Fibroblast of lung (primary cell): ENCODE data around the gene PLVAP. TPM values are rescaled to one million over a fixed set of nuclear protein-coding genes. Genes with fewer than 3 reads are reported as not detected.

Experiments used
- polyA plus RNA-seq, 2 donors: library from polyadenylated mRNA; depleted of rRNA in 1 of 2; stranded (reverse) in 1 of 2; unstranded in 1 of 2; fragments of >200 nt; gene quantifications; 2 replicates each; pipeline ENCODE4 v1.2.1, GENCODE V29; 2011 to 2012; ENCODE audit warnings: missing spikeins in 1 of 2
- total RNA-seq: library from RNA; depleted of rRNA; stranded (reverse); fragments of >200 nt; gene quantifications from 2 replicates; pipeline ENCODE4 v1.2.1, GENCODE V29; 2014

Gene PLVAP
- total and polyA plus RNA-seq, 2 donors (not counting 1 experiment from before 2014, with no cell fraction given) = not detected

Other genes starting within 250 kb of the PLVAP start
- gene USE1, start 162.0 kb downstream of the PLVAP start, total RNA-seq = 23.8 and 26.5 TPM in 2 replicates
- 25.8 and 27.1 TPM in 2 replicates for gene USE1, start 162.0 kb downstream of the PLVAP start, polyA plus RNA-seq
- gene OCEL1, start 151.1 kb downstream of the PLVAP start, total RNA-seq = 2.6 and 4.6 TPM in 2 replicates
- 4.5 and 8.8 TPM in 2 replicates for gene OCEL1, start 151.1 kb downstream of the PLVAP start, polyA plus RNA-seq
- 37.0 and 42.4 TPM in 2 replicates for gene NR2F6, start 131.4 kb downstream of the PLVAP start, total RNA-seq
- 9.6 and 10.4 TPM in 2 replicates for gene NR2F6, start 131.4 kb downstream of the PLVAP start, polyA plus RNA-seq
- gene USHBP1, start 112.6 kb downstream of the PLVAP start, total RNA-seq = under 0.01 TPM in 1 of 2 replicates, not detected in the other
- gene USHBP1, start 112.6 kb downstream of the PLVAP start, polyA plus RNA-seq = not detected in 2 replicates
- gene BABAM1, start 109.9 kb downstream of the PLVAP start, total RNA-seq = 74.3 and 79.4 TPM in 2 replicates
- 68.8 and 81.2 TPM in 2 replicates for gene BABAM1, start 109.9 kb downstream of the PLVAP start, polyA plus RNA-seq
- gene ANKLE1, start 95.4 kb downstream of the PLVAP start, total RNA-seq = 0.17 and 0.26 TPM in 2 replicates
- 0.08 and 0.29 TPM in 2 replicates for gene ANKLE1, start 95.4 kb downstream of the PLVAP start, polyA plus RNA-seq
- 10.3 and 16.8 TPM in 2 replicates for gene ABHD8, start 73.9 kb downstream of the PLVAP start, total RNA-seq
- gene ABHD8, start 73.9 kb downstream of the PLVAP start, polyA plus RNA-seq = 3.9 and 4.8 TPM in 2 replicates
- 44.8 and 48.3 TPM in 2 replicates for gene MRPL34, start 71.5 kb downstream of the PLVAP start, total RNA-seq
- gene MRPL34, start 71.5 kb downstream of the PLVAP start, polyA plus RNA-seq = 27.5 and 38.8 TPM in 2 replicates
- 8.0 and 17.7 TPM in 2 replicates for gene DDA1, start 67.8 kb downstream of the PLVAP start, total RNA-seq
- gene DDA1, start 67.8 kb downstream of the PLVAP start, polyA plus RNA-seq = 42.6 and 63.9 TPM in 2 replicates
- gene ANO8, start 42.5 kb downstream of the PLVAP start, total RNA-seq = 5.9 TPM in 2 replicates
- gene ANO8, start 42.5 kb downstream of the PLVAP start, polyA plus RNA-seq = 1.1 and 1.8 TPM in 2 replicates
- 11.1 and 17.2 TPM in 2 replicates for gene GTPBP3, start 39.8 kb downstream of the PLVAP start, total RNA-seq
- 3.7 and 5.4 TPM in 2 replicates for gene GTPBP3, start 39.8 kb downstream of the PLVAP start, polyA plus RNA-seq
- gene CCDC194, start 16.9 kb upstream of the PLVAP start, total RNA-seq = not detected in 2 replicates
- not detected in 2 replicates for gene CCDC194, start 16.9 kb upstream of the PLVAP start, polyA plus RNA-seq
- gene BST2, start 28.3 kb upstream of the PLVAP start, total RNA-seq = 4.3 and 4.6 TPM in 2 replicates
- gene BST2, start 28.3 kb upstream of the PLVAP start, polyA plus RNA-seq = 2.4 and 5.6 TPM in 2 replicates
- 28.0 and 34.7 TPM in 2 replicates for gene MVB12A, start 42.7 kb upstream of the PLVAP start, total RNA-seq
- 24.8 and 26.3 TPM in 2 replicates for gene MVB12A, start 42.7 kb upstream of the PLVAP start, polyA plus RNA-seq
- under 0.01 and 0.17 TPM in 2 replicates for gene TMEM221, start 71.3 kb upstream of the PLVAP start, total RNA-seq
- not detected in 2 replicates for gene TMEM221, start 71.3 kb upstream of the PLVAP start, polyA plus RNA-seq
- gene NXNL1, start 83.6 kb upstream of the PLVAP start, total RNA-seq = not detected in 2 replicates
- not detected in 2 replicates for gene NXNL1, start 83.6 kb upstream of the PLVAP start, polyA plus RNA-seq
- gene SLC27A1, start 93.2 kb upstream of the PLVAP start, total RNA-seq = 20.0 and 25.3 TPM in 2 replicates
- gene SLC27A1, start 93.2 kb upstream of the PLVAP start, polyA plus RNA-seq = 3.6 and 4.0 TPM in 2 replicates
- gene PGLS, start 134.3 kb upstream of the PLVAP start, total RNA-seq = 52.8 and 67.3 TPM in 2 replicates
- 24.0 and 25.9 TPM in 2 replicates for gene PGLS, start 134.3 kb upstream of the PLVAP start, polyA plus RNA-seq
- gene COLGALT1, start 178.3 kb upstream of the PLVAP start, total RNA-seq = 58.6 and 96.9 TPM in 2 replicates
- 103 and 108 TPM in 2 replicates for gene COLGALT1, start 178.3 kb upstream of the PLVAP start, polyA plus RNA-seq